ENCODE measurements around the gene ZBTB40.

The ZBTB40 gene

GRCh38 chr1:22471078-22471477, 19.4 kb downstream of the ZBTB40 start:
- DNase-seq: no peak

DNA sequence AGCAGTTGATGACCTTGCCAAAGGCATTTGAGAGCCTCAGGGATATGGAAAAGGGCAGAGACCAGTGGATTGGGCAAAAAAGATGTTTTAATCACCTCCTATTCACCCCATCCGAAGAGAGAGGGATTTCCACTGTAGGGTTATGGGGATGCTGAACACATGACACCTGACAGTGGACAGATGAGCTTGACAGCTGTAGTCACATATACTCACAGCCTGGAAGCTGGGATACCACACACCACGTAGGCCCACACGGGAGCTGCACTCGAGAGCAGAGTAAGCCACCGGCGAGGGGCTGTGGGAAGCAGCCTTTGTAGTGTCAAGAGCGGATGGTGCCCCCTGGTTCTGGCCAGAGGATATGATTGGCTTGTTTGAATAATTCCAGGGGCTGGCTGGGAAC, 20.0 kb downstream of the ZBTB40 start:
- DNase-seq: no peak

- no peak for DNase-seq
Measured at GRCh38 chr1:22472596-22472995, 20.9 kb downstream of the ZBTB40 start.

GRCh38 chr1:22473952-22474351, 22.3 kb downstream of the ZBTB40 start:
- no peak for DNase-seq

DNA sequence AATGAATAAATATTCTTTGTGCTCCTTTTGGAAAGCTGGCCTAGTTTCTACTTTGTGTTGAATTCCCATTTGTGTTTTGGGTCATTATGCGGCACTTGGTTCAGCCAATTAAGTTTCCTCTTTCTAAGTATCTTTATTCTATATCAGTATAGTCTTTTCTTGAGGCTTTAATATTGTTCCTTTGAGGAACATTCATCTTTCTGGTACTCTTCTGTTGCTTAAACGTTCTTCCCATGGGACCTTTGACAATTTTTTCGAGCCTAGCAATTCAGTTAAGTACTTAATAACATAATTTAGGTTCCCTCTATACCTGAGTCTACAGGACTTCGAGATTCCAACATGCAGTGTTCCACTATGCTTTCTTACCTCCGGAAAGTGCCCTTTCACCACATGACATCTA, 24.9 kb downstream of the ZBTB40 start:
- no peak for DNase-seq

- no peak for DNase-seq
Measured at GRCh38 chr1:22483121-22483520, 31.5 kb downstream of the ZBTB40 start.

GRCh38 chr1:22484706-22485345, 33.2 kb downstream of the ZBTB40 start:
- DNase-seq: no peak

GRCh38 chr1:22485431-22485830, 33.8 kb downstream of the ZBTB40 start:
- no peak for DNase-seq

DNA sequence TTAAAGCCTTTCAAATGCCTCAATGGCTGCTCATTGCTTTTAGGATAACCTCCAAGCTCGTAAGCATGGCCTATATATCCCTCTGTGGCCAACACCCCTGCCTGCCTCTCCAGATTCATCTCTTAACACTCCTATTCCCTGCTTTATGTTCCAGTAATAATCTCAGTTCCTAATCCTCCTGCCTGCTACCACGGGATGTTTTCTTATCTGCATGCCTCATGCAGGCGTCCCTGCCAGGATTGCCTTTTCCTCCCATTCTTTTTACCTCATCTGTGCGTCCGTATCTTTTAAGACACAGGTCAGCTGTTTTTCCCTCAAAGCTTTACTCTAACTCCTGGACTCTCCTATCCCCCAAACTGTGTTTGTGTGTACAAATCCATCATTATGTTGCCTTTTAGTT, 36.1 kb downstream of the ZBTB40 start:
- DNase-seq: no peak

GRCh38 chr1:22488319-22488718, 36.7 kb downstream of the ZBTB40 start:
- no peak for DNase-seq

DNA sequence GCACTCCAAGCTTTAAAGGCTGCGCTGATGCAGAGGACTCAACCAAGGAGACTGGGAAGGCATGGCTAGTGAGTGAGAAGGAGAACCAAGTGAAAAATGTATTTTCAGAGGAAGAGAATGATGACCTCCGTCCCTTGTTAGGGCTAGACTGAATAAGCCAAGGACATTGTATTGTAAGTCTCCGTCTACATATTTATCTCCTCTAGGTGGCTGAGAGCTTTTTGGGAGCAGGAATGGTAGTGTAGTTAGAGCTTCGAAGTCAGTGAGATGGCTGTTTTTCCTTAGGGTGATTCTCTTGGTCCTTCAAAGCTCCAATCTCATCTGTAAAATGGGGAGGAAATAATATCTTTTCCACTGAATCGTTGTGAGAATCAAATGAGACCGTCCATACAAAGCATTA, 37.6 kb downstream of the ZBTB40 start:
- no peak for DNase-seq

- DNase-seq: no peak
Measured at GRCh38 chr1:22489823-22490222, 38.2 kb downstream of the ZBTB40 start.

DNA sequence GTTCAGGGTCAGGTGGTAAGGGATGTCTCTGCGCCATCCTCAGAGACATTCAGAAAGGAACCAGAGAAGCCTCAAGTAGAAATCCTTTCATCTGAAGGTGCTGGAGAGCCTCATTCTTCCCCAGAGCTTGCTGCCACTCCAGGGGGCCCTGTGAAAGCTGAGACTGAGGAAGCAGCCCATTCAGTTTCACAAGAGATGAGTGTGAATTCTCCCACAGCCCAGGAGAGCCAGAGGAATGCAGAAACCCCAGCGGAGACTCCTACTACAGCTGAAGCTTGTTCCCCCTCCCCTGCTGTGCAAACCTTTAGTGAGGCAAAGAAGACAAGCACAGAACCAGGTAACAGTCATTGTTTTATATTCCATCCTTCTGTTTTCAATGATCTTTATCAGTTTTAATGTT, 38.7 kb downstream of the ZBTB40 start:
- DNase-seq: no peak

GRCh38 chr1:22491995-22492715, 40.5 kb downstream of the ZBTB40 start:
- no peak for DNase-seq

- DNase-seq: no peak
Measured at GRCh38 chr1:22494144-22494543, 42.5 kb downstream of the ZBTB40 start.

DNA sequence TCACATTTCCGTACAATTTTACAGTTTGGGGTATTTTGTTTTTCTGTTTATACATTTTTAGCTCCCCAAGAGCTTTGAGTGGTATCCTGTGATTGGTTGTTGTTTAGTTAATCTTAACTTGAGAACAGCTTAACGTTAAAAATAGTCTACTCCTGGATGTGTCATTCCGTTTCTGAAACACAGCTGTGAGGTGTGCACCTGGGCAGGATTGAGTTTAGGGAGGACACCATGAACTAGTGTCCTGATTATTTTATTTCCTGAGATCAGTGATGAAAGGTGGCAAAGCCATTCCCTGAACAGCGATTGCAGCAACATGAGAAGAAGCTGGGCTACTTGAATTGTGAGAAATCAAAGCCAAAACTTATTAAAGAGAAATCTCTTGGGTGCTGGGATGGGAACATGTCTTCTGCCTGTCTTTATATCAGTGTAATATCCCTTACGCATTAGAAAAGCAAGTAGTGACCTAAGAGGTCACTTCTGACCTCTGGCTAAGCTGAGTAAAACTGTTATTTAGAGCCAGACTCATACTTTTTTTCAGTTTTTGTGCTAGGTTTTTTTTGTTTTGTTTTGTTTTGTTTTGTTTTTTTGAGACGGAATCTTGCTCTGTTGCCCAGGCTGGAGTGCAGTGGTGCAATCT, 43.4 kb downstream of the ZBTB40 start:
- peak; percentile 32 for DNase-seq

- no peak for DNase-seq
Measured at GRCh38 chr1:22496536-22497160, 45.0 kb downstream of the ZBTB40 start.

- DNase-seq: no peak
Measured at GRCh38 chr1:22498463-22498862, 46.8 kb downstream of the ZBTB40 start.

- no peak for DNase-seq
Measured at GRCh38 chr1:22500058-22500457, 48.4 kb downstream of the ZBTB40 start.

- peak; percentile 67 for DNase-seq
Measured at GRCh38 chr1:22500471-22500870, 48.8 kb downstream of the ZBTB40 start.

- peak; percentile 46 for DNase-seq
Measured at GRCh38 chr1:22502202-22502601, 50.6 kb downstream of the ZBTB40 start.

- DNase-seq: no peak
Measured at GRCh38 chr1:22503721-22504410, 52.2 kb downstream of the ZBTB40 start.

- no peak for DNase-seq
Measured at GRCh38 chr1:22506130-22506692, 54.6 kb downstream of the ZBTB40 start.

Data from RPMI8226 (cell line).